ENCODE measurements around the gene LZTFL1.

The LZTFL1 gene

DNA sequence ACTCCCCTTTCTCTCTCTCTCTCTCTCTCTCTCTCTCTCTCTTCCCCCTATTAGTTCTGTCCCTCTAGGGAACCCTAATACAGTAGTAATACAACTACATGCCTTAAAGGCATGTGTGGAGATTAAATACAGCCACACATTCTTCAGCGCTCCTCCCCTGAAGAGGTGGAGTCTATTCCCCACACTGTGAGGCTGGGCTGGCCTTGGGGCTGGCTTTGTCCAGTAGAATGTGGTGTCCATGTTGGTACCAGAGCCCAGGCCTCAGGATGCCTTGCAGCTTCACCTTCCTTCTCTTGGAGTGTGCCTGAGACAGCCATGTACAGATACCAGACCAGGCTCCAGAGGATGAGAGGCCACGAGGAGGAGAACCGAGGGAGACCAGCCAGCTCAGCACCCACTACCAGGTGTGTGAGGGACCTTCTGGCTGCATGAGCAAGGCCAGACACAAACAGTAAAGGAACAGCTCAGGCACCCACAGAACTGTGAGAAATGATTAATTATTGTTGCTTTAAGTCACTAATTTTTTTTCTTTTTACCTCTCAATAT is 56.2 kb downstream of the LZTFL1 start:
- DNase-seq (ENCODE audit: low read depth), result no peak

DNA sequence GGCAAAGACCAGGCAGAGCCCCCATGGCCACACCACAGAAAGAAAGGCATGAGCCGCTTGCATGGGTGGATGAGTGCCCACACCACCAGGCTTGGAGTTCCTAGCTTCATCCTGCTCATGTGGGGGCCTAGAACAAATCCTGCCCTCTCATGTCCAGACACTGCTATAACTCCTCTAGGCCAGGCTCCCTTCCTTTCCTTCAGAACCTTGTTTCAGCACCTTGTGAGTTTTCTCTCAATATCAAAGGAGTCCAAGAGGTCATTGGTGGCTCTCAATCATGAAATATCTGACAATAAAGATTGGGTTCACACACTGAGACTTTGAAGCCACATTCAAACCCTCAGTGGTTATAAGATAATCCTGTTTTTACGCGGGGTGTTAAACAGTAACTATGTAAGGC is 58.3 kb downstream of the LZTFL1 start:
- no peak for DNase-seq (ENCODE audit: low read depth)

DNA sequence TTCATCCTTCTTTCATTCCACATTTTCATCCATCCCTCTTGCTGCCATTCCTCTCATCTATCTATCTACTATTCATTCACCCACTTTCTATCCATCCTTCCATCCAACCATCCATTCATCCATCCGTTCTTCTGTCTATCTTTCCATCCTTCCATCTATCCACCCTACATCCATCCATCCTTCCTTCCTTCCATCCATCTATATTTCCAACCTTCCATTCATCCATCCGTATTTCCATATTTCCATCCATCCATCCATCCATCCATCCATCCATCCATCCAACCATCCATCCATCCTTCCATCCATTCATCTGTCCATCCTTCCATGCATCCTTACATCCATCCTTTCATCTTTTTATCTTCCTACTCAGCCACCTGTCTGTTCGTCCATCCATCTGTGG is 59.5 kb downstream of the LZTFL1 start:
- DNase-seq (ENCODE audit: low read depth), result no peak

DNA sequence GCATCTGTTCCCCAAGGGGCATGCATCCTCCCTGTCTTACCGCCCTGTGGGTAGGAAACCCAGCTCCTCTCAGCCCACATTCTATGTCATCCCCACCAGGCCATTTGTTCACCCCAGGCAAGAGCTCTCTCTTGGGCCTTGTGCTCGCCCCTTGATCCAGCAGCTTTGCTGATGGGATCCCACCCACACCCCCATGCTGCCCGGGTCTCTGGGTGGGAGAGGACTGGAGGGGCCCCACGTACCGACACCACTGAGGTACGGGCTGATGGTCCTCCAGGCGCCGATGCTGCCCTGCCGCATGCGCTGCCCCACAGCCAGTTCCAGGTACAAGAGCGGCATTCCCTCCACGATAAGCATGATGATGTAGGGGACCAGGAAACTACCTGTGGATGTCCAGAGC is 60.1 kb downstream of the LZTFL1 start:
- DNase-seq (ENCODE audit: low read depth), result no peak

DNA sequence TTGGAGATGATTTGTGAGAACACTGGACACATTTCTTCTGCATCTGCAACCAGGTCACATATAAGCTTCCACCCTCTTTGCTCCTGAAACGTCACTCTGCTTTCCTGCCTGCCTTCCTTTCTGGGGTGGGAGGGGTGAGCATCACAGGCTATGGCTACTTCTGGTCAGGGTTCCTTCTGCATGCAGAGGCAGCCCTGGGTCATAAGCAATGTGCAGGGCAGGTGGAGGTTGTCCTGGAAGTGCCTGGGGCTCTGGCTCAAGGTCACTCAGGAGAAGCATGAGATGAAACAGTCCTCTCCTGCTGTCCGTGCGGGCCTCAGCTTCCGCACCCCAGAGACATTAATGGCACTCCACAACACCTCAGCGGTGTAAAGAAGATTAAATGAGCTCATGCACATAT is 60.6 kb downstream of the LZTFL1 start:
- DNase-seq (ENCODE audit: low read depth), result no peak

DNA sequence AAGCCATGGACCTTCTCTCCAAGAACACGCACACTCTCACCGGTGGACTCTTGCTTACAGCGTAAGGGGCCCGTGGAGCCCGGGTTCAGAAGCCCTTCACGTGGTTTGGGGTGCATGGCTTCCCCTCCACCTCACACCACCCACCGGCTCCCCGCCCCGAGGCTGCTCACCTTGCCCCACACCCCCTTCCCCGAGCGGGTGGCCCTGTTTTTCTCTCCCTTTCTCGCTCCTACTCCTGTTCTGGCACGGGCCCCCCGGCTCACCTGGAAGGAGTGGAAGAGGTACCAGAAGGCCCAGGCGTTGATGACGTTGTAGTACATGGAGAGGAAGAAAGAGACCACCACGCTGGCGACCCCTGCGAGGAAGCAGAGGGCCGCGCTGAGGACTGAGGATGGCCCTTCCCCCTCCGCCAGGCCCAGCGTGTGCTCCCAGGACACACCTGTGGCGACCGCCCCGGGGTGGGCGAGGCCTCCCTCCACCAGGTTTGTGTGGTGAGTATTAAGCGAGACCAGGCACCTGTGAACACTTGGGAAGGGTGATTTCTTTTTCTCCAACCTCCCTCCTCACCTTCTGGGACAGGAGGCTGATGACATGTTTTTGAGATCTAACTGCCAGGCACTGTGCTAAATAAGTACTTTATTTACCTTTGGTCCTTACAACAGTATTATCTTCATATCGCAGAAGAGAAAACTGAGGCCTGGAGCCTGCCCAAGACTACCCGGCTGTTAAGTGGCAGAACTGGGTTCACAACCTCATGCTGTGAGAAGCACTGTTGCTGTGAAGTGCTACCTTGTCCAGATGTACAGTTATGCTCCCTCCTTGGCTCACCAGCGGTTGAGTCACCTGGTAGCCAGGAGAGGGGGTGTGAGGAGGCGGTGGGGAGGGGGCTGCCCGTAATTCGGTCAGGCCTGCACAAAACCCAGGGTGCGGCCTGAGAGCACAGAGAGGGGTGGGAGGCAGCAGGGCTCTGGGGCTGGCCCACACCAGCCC is 61.9 kb downstream of the LZTFL1 start:
- DNase-seq (ENCODE audit: low read depth), result no peak

DNA sequence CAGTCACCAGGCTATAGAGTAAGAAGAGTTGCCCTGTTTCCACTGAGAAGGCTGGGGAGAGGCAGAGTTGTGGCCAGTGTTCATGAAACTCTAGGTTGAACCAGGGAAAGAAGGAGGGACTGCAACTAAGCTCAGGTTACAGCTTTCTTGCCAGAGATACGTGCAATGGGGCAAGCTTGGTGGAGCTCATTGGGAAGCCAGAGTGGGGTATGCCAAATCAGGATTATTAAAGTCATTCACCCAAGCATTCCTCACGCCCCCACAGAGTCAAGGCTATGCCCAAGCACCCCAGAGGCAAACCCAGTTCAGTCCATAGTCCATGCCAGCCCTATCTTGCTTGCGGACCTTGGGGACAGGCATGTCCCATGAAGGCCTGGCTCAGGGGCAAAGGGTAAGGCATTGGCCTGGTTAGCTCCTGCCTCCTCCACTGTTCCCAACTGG is 63.1 kb downstream of the LZTFL1 start:
- no peak for DNase-seq (ENCODE audit: low read depth)

DNA sequence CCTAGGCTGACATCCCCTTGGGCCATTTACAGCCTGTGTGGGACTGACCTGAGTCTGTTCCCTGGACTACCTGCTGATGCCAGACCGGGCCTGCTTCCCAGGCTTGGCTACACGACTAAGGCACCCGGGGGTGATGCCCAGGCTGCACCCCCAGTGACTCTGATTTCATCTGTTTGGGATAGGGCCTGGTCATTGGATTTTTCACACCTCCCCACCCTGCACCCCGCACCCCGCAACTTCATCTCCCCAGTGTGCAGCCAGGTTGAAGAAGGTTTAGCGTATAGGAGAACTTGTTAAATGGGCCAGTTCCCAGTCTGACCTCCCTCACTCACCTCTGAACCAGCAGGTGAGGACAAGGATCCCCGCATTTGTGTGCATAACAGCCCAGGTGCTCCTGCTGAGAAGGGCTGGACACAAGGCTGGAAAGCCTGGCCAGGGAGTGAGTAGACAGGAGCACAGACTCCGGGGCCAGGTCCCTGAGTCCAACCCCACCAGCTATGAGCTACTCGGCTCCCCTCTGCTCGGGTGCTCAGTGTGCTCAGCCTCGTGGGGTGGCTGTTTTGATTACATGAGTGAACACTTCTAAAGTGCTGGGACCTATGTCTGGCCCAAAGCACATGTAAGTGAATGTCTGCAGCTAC is 64.1 kb downstream of the LZTFL1 start:
- DNase-seq (ENCODE audit: low read depth), result no peak

DNA sequence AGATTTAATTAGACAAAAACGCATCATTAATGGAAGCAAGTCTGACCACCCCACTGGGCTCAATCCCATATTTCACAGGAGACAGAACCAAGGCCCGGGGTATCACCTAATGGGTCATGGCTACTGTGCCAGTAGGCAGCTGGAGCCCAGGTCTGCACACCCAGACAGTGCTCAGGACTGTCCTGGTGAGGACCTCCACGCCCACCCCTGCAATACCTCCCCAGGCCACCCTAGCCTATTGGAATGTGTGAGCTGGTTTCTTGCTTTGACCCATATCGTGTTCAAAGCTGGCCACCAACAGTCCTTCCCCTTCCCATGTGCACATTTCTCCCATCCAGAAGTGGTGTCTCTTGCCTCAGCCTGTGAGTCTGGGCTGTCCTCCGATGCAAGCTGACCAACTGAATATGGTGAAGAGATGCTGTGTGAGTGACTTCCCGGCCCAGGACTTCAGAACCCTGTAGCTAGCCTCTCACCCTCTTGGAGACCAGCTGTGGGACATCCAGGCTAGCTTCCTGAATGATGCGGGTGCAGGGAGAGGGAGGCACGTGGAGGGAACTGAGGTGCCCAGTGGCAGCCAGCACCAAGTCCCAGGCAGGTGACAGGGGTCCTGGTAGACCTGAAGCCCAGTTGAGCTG is 64.7 kb downstream of the LZTFL1 start:
- no peak for DNase-seq (ENCODE audit: low read depth)

DNA sequence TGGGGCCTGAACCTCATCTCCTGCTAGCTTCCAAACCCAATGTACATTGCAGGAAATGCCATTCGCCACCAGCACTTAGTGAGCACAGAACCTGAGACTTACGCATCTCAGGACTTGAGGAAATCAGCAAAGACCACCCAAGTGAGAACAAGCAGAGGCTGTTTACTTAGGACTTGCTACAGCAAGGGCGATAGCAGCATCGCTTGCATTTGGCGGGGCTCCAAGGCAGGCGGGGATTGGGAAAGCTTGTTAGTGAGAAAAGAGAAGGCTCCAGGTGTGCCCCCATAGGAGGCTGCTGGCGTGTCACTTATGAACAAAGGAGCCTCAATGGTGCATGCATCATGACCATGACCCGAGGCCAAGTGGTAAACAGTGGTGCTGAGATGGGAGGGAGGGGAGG is 65.3 kb downstream of the LZTFL1 start:
- DNase-seq (ENCODE audit: low read depth), result no peak

DNA sequence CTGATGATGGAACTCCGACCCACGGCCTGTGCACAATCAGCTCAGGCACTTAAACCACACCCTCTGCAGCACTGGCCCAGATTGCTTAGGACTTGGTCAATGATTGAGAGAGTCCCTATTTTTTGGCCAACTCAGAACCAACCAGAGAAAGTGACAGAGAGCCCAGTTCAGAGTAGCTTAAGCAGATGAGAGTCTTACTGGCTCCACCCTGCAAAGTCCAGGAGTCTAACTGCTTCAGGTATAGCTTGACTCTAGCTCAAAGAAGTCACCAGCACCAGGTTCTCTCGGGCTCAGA is 65.7 kb downstream of the LZTFL1 start:
- no peak for DNase-seq (ENCODE audit: low read depth)

DNA sequence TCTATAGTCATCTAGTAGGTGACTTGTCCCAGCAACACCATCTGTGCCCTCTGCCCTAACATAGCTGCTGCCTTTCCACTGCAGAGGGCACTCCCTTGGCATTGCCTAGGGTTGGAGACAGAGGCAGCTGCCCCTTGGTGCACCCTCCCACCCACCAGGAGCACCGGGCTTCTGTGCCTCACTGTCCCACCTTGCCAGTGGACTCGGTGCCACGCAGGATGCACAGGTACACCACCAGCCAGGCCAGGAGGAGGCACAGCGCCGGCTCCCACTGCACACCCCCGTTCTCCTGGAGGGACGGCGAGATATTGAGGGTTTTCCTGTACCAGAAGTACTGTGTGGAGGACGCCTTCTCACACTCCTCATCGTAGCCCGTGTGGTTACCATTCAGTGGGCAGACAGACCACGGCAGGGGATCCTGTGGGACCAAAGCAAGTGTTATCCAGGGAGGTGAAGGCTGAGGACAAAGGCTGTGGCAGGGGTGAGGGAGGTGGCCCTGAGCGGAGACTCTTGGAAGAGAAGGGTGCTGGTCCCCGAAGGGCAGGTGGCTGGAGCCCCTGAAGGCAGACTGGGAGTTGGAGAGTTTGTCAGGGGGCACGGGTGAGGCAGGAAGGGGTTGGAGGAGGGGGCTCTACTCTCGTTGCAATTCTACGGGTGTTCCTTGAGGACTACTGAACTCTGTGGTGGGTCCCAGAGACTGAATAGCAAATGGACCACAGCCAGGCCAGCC is 66.2 kb downstream of the LZTFL1 start:
- DNase-seq (ENCODE audit: low read depth), result no peak

DNA sequence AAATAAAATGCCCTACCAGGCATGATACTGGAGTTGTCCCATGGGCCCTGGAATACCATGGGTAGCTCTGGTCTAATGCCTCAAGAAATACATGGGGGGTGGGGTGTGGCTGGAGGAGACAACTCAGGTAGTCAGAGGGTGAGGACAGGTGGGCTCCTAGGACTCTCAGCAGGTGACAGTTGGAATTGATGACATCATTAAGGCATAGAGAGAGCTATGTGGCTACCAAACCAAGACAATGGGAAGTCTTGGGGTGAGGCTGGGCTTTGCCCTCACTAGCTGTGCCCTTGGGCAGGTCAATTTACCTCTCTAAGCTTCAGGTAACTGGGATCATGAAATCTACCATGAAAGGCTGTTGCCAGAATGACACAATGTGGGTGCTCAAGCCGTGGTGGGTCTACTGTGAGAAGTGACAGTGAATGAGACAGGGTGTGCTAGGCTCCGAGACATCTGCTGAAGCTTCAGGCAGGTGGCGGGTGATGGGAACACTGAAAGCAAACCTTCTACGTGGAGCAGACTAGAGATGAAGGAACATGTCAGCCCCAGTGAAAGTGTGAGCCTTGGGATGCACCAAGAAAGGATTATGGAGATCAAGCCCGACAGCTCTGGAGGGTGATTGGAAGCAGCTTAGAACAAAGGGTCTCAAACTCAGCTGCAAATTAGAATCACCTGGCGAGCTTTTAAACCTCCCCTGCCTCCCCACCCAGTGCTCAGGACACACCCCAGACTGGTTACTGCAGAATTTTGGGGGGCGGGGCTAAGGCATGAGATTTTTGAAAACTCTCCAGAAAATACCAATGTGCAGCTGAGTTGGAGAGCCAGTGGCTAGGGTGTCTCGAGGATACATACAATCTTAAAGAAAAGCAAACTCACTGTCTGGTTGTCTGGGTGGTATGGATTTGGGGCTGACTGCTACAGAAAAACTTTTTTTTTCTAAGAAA is 67.1 kb downstream of the LZTFL1 start:
- no peak for DNase-seq (ENCODE audit: low read depth)

DNA sequence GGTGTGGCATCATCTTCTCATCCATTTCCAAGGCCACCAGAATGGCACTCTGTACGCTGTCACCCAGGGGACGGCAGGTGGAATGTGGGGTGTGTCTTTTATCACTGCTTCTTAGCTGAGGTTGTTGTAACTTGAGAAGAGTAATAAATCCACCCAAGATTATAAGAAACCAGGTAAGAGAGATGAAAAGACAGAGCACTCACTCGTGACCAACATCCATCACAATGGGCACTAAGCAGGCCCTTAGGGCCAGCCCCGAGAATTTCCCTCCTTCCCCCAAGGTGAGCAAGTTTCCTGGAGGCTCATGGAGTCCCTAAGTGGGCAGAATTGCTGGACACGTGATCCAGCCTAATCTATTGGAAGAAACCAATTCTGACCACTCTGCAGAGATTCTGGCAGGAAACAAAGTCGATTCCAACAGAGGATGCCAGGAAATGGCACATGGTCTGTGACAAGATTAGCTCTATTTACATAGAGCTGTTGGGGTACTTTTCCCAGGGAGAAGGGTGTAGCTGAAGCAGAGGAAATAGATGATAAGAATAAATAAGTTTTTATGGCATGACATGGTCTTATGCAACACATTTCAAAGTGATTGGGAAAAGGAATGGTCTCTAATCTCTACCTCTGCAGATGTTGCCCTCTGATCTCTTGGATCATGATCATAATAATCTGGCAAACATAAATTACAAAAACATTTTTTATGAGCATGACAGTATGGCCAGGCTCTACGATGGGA is 68.0 kb downstream of the LZTFL1 start:
- no peak for DNase-seq (ENCODE audit: low read depth)

Measured in stimulated activated CD8-positive, alpha-beta memory T cell treated with anti-CD3 and anti-CD28 coated beads, Interleukin-12 subunit alpha, Interleukin-12 subunit beta, amount 100 ng/mL, for 4 hours (primary cell).